ENCODE measurements around the gene TRPM3. TPM values are rescaled to one million over a fixed set of nuclear protein-coding genes. Genes with fewer than 3 reads are reported as not detected.

Gene TRPM3
- total RNA-seq, 1 experiment from 2014 or later = not detected

DNA sequence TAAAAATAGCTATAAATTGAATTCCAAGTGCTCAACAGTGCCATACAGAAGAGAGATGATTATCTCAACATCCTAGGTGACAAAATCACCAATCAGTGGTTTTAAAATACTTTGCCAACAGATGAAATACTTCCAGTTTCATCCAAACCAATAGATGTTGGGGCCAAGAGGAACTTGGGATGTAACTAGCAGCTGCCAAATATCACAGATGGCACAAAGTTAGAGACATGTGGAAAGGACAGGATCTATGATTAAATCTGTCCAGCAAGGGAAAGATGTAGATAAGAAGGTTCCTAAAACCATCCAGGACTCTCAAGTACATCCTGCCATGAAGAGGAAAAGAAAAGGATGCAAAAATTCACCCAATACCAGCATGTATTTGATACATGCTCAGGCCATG, 23.8 kb downstream of the TRPM3 start:
- Histone ChIP-seq H3K27me3 (ENCODE audit: control insufficient read depth, insufficient read depth, low read length) (no peaks in the 10 kb centered on the region), H3K4me3 (ENCODE audit: low read depth in 2 of 2, low read length in 2 of 2) (no peak overlapping the region), H3K9me3 (ENCODE audit: control insufficient read depth, insufficient read depth, low read depth, low read length) (no peaks in the 10 kb centered on the region), H3K4me1 (ENCODE audit: control insufficient read depth, insufficient read depth, low read length) (no peaks in the 10 kb centered on the region), H3K27ac (ENCODE audit: low read length) (no peak overlapping the region), H3K36me3 (ENCODE audit: control insufficient read depth, insufficient read depth, low read length) (no peaks in the 10 kb centered on the region)
- TF ChIP-seq REST (IDR thresholded peaks at IDR 0.05; ENCODE audit: insufficient read depth in 1 of 2, low read depth in 2 of 2, low read length in 1 of 2) = no peak
- TF ChIP-seq, protein P1, sequence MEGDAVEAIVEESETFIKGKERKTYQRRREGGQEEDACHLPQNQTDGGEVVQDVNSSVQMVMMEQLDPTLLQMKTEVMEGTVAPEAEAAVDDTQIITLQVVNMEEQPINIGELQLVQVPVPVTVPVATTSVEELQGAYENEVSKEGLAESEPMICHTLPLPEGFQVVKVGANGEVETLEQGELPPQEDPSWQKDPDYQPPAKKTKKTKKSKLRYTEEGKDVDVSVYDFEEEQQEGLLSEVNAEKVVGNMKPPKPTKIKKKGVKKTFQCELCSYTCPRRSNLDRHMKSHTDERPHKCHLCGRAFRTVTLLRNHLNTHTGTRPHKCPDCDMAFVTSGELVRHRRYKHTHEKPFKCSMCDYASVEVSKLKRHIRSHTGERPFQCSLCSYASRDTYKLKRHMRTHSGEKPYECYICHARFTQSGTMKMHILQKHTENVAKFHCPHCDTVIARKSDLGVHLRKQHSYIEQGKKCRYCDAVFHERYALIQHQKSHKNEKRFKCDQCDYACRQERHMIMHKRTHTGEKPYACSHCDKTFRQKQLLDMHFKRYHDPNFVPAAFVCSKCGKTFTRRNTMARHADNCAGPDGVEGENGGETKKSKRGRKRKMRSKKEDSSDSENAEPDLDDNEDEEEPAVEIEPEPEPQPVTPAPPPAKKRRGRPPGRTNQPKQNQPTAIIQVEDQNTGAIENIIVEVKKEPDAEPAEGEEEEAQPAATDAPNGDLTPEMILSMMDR (IDR thresholded peaks at IDR 0.05) = no peak
- no peak for TF ChIP-seq TCF7L2 (IDR thresholded peaks at IDR 0.05; ENCODE audit: low read depth, low read length)
- TF ChIP-seq POLR2AphosphoS5 (IDR thresholded peaks at IDR 0.05; ENCODE audit: low read depth, low read length) = no peak
- no peak for TF ChIP-seq SIN3A (IDR thresholded peaks at IDR 0.05; ENCODE audit: borderline replicate concordance, insufficient read depth, low read depth, low read length)
- ATAC-seq (no peak), DNase-seq (ENCODE audit: low read depth, low spot score) (no peak)
- POLR2A ChIA-PET = no interaction called here
- CTCF ChIA-PET = no interaction called here
- intact Hi-C loops (cut with micrococcal nuclease; ENCODE audit: unreplicated experiment) = no loop called here
- in situ Hi-C loops (cut with HindIII; ENCODE audit: low pct_unique_long_range_greater_than_20kb, low sequenced_read_pairs) = no loop called here
- BruUV-seq (replicated peaks) = no TSS peak

- no peak overlapping the region for H3K4me3 ChIP-seq (ENCODE audit: low read depth in 2 of 2, low read length in 2 of 2)
- no TSS peak for BruUV-seq (replicated peaks)
- H3K27ac ChIP-seq (ENCODE audit: low read length) = no peak overlapping the region
- ChIA-PET POLR2A (no interaction called here), CTCF (no interaction called here)
- ATAC-seq (no peak), DNase-seq (ENCODE audit: low read depth, low spot score) (no peak)
- no peaks in the 10 kb centered on the region for H3K27me3 ChIP-seq (ENCODE audit: control insufficient read depth, insufficient read depth, low read length)
- in situ Hi-C loops (cut with HindIII; ENCODE audit: low pct_unique_long_range_greater_than_20kb, low sequenced_read_pairs) = no loop called here
- intact Hi-C loops (cut with micrococcal nuclease; ENCODE audit: unreplicated experiment) = no loop called here
- H3K4me1 ChIP-seq (ENCODE audit: control insufficient read depth, insufficient read depth, low read length) = no peaks in the 10 kb centered on the region
- TF ChIP-seq POLR2AphosphoS5 (IDR thresholded peaks at IDR 0.05; ENCODE audit: low read depth, low read length) (no peak), SIN3A (IDR thresholded peaks at IDR 0.05; ENCODE audit: borderline replicate concordance, insufficient read depth, low read depth, low read length) (no peak), TCF7L2 (IDR thresholded peaks at IDR 0.05; ENCODE audit: low read depth, low read length) (no peak), REST (IDR thresholded peaks at IDR 0.05; ENCODE audit: insufficient read depth in 1 of 2, low read depth in 2 of 2, low read length in 1 of 2) (no peak)
- TF ChIP-seq, protein P1 (IDR thresholded peaks at IDR 0.05) = no peak
- H3K36me3 ChIP-seq (ENCODE audit: control insufficient read depth, insufficient read depth, low read length) = no peaks in the 10 kb centered on the region
- H3K9me3 ChIP-seq (ENCODE audit: control insufficient read depth, insufficient read depth, low read depth, low read length) = no peaks in the 10 kb centered on the region
Measured at GRCh38 chr9:71096421-71097108, 24.9 kb downstream of the TRPM3 start.

All from Panc1 (cell line).